Uterus (tissue), 2 donors: ENCODE measurements around the gene UQCRC1.
"Not testable (repeated sequence)": the region's sequence is repeated elsewhere in the genome, so short reads cannot be mapped to it uniquely, and the experiment has no call there.

Experiments
- CTCF ChIP-seq, 4 experiments: fragments of 200-600 bp in 2 of 4; fragments of 450-650 bp in 2 of 4; sonication (generic) in 2 of 4; IDR thresholded peaks; one replicate each; pipeline ENCODE4 v1.5.1; 2016 to 2019; ENCODE audit warnings: antibody characterized with exemption in 4 of 4, mild to moderate bottlenecking in 2 of 4, moderate library complexity in 1 of 4
- POLR2A ChIP-seq, 2 donors: fragments of 450-650 bp; IDR thresholded peaks; one replicate each; pipeline ENCODE4 v1.6.1; 2016; ENCODE audit warnings: antibody characterized with exemption in 2 of 2, mild to moderate bottlenecking in 1 of 2, moderate library complexity in 1 of 2

- not testable (repeated sequence) for TF ChIP-seq CTCF, POLR2A (IDR thresholded peaks at IDR 0.05)
Observed at GRCh38 chr3:48551651-48552050, 57.8 kb downstream of the UQCRC1 start.
